ENCODE results near the gene SLC15A1.

DNA sequence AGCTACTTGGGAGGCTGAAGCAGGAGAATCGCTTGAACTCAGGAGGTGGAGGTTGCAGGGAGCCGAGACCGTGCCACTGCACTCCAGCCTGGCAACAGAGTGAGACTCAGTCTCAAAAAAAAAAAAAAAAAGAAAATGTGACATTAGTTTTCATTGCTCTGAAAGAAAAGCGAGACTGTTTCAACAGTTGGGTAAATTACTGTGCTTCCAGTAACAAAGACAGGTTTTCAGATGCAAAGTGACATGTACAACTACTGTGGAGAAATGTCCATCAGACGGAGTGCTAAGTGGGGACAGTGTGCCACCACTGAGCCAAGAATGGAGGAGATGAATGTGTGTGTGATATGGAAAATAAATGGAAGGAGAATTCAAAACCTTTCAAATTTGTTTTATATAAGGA lies 24.2 kb upstream of the SLC15A1 start:
- TF ChIP-seq, protein P1, sequence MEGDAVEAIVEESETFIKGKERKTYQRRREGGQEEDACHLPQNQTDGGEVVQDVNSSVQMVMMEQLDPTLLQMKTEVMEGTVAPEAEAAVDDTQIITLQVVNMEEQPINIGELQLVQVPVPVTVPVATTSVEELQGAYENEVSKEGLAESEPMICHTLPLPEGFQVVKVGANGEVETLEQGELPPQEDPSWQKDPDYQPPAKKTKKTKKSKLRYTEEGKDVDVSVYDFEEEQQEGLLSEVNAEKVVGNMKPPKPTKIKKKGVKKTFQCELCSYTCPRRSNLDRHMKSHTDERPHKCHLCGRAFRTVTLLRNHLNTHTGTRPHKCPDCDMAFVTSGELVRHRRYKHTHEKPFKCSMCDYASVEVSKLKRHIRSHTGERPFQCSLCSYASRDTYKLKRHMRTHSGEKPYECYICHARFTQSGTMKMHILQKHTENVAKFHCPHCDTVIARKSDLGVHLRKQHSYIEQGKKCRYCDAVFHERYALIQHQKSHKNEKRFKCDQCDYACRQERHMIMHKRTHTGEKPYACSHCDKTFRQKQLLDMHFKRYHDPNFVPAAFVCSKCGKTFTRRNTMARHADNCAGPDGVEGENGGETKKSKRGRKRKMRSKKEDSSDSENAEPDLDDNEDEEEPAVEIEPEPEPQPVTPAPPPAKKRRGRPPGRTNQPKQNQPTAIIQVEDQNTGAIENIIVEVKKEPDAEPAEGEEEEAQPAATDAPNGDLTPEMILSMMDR (IDR thresholded peaks at IDR 0.05 in 2 of 3, conservative IDR thresholded peaks at IDR 0.05 in 1 of 3; ENCODE audit: borderline replicate concordance in 1 of 3, insufficient read depth in 1 of 3, low read depth in 2 of 3, low read length in 2 of 3) = no peak
- TF ChIP-seq POLR2AphosphoS5 (IDR thresholded peaks at IDR 0.05; ENCODE audit: low read depth, low read length) (no peak), REST (IDR thresholded peaks at IDR 0.05; ENCODE audit: low read depth) (no peak), POLR2A (IDR thresholded peaks at IDR 0.05; ENCODE audit: borderline replicate concordance, extremely low read depth, insufficient read depth, insufficient read length) (no peak), EZH2 (IDR thresholded peaks at IDR 0.05) (no peak), SIN3A (IDR thresholded peaks at IDR 0.05; ENCODE audit: low read depth) (no peak), EZH2phosphoT487 (IDR thresholded peaks at IDR 0.05; ENCODE audit: borderline replicate concordance) (no peak), ZNF274 (IDR thresholded peaks at IDR 0.05; ENCODE audit: low read depth, low read length) (no peak), JUND (IDR thresholded peaks at IDR 0.05) (no peak), ELF1 (IDR thresholded peaks at IDR 0.05; ENCODE audit: borderline replicate concordance, low read depth) (no peak)
- TF ChIP-seq, protein P2, sequence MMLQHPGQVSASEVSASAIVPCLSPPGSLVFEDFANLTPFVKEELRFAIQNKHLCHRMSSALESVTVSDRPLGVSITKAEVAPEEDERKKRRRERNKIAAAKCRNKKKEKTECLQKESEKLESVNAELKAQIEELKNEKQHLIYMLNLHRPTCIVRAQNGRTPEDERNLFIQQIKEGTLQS (IDR thresholded peaks at IDR 0.05) = no peak

Data from HCT116 (cell line).